Measurements from ENCODE around the gene PVRIG. TPM values are rescaled to one million over a fixed set of nuclear protein-coding genes. Genes with fewer than 3 reads are reported as not detected.
"Not testable (repeated sequence)": the region's sequence is repeated elsewhere in the genome, so short reads cannot be mapped to it uniquely, and the experiment has no call there.

PVRIG gene
- polyA plus RNA-seq, 1 experiment: not detected

DNA sequence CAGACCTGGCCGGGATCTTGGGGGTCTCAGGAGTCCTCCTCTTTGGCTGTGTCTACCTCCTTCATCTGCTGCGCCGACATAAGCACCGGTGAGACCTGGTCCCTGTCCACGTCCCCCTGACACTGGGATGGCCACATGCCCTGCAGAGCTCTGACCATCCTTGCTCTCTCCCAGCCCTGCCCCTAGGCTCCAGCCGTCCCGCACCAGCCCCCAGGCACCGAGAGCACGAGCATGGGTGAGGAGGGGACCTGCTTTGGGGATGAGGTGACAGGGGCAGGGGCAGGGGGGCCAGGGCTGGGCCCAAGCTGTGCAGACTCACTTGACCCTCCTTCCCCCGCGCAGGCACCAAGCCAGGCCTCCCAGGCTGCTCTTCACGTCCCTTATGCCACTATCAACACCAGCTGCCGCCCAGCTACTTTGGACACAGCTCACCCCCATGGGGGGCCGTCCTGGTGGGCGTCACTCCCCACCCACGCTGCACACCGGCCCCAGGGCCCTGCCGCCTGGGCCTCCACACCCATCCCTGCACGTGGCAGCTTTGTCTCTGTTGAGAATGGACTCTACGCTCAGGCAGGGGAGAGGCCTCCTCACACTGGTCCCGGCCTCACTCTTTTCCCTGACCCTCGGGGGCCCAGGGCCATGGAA, 959 bp downstream of the PVRIG start:
- Histone ChIP-seq H3K27me3 (ENCODE audit: control insufficient read depth, insufficient read depth, low read length) (no peaks in the 10 kb centered on the region), H3K36me3 (ENCODE audit: control insufficient read depth, insufficient read depth, low read length) (peaks cover 2% of the 10 kb centered on the region; the same call in 1 of the 2 replicates), H3K4me3 (ENCODE audit: low read depth, low read length) (no peak overlapping the region)
- DNase-seq (ENCODE audit: low read depth): no peak
- ChIA-PET CTCF (interaction anchor here (9.9 kb wide), 1 partner anchor 89 kb away, joined by 147 read pairs; no protein-coding TSS in a partner anchor), POLR2A (no interaction called here)
- TF ChIP-seq, protein P1, sequence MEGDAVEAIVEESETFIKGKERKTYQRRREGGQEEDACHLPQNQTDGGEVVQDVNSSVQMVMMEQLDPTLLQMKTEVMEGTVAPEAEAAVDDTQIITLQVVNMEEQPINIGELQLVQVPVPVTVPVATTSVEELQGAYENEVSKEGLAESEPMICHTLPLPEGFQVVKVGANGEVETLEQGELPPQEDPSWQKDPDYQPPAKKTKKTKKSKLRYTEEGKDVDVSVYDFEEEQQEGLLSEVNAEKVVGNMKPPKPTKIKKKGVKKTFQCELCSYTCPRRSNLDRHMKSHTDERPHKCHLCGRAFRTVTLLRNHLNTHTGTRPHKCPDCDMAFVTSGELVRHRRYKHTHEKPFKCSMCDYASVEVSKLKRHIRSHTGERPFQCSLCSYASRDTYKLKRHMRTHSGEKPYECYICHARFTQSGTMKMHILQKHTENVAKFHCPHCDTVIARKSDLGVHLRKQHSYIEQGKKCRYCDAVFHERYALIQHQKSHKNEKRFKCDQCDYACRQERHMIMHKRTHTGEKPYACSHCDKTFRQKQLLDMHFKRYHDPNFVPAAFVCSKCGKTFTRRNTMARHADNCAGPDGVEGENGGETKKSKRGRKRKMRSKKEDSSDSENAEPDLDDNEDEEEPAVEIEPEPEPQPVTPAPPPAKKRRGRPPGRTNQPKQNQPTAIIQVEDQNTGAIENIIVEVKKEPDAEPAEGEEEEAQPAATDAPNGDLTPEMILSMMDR (IDR thresholded peaks at IDR 0.05; ENCODE audit: insufficient read depth, low read depth, low read length): no peak

DNA sequence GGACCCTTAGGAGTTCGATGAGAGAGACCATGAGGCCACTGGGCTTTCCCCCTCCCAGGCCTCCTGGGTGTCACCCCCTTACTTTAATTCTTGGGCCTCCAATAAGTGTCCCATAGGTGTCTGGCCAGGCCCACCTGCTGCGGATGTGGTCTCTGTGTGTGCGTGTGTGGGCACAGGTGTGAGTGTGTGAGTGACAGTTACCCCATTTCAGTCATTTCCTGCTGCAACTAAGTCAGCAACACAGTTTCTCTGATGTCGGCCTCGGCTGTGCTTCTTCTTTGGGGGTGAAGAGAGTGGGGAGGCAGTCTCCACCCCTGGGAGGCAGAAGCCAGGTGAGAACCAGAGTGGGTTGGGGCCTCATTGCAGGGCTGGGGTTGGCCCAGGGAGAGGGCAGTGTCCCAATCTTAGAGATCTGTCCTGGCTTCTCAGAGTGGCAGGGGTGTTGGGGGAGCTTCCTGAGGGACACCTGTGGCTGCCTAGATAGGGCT, 1.5 kb downstream of the PVRIG start:
- DNase-seq (ENCODE audit: low read depth): no peak
- peaks cover 2% of the 10 kb centered on the region; the same call in 1 of the 2 replicates for H3K36me3 ChIP-seq (ENCODE audit: control insufficient read depth, insufficient read depth, low read length)
- no peak overlapping the region for H3K4me3 ChIP-seq (ENCODE audit: low read depth, low read length)
- TF ChIP-seq, protein P1 (IDR thresholded peaks at IDR 0.05; ENCODE audit: insufficient read depth, low read depth, low read length): no peak
- no peaks in the 10 kb centered on the region for H3K27me3 ChIP-seq (ENCODE audit: control insufficient read depth, insufficient read depth, low read length)
- CTCF ChIA-PET: interaction anchor here (9.9 kb wide), 1 partner anchor 89 kb away, joined by 147 read pairs; no protein-coding TSS in a partner anchor
- POLR2A ChIA-PET: no interaction called here

DNA sequence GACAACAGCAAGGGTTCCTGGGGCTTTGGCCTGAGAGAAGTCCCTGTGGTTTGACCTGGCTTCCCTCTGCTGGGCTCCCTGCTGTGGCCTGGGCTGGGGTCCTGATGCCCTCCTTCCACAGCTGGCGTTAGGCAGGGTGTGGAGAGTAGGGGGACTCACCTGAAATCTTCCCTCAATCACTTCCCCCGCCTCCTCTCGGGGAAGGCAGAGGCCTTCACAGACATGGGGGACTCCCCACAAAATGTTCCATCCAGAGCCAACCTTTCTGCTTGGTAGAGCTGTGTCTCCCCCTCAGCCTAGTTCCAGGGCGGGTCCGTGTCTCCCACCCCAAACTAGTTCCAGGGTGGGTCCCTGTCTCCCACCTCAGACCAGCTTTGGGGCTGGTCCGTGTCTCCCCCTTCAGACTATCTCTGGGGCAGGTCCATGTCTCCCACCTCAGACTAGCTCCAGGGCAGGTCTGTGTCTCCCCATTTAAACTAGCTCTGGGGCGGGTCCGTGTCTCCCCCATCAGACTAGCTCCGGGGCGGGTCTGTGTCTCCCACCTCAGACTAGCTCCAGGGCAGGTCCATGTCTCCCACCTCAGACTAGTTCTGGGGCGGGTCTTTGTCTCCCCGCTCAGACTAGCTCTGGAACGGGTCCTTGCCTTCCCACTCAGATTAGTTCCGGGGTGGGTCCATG, 2.2 kb downstream of the PVRIG start:
- ChIA-PET POLR2A (no interaction called here), CTCF (interaction anchor here (9.9 kb wide), 1 partner anchor 90 kb away, joined by 147 read pairs; no protein-coding TSS in a partner anchor)
- DNase-seq (ENCODE audit: low read depth): no peak
- no peaks in the 10 kb centered on the region for H3K27me3 ChIP-seq (ENCODE audit: control insufficient read depth, insufficient read depth, low read length)
- H3K4me3 ChIP-seq (ENCODE audit: low read depth, low read length): no peak overlapping the region
- TF ChIP-seq, protein P1 (IDR thresholded peaks at IDR 0.05; ENCODE audit: insufficient read depth, low read depth, low read length): no peak
- peaks cover 2% of the 10 kb centered on the region; the same call in 1 of the 2 replicates for H3K36me3 ChIP-seq (ENCODE audit: control insufficient read depth, insufficient read depth, low read length)

DNA sequence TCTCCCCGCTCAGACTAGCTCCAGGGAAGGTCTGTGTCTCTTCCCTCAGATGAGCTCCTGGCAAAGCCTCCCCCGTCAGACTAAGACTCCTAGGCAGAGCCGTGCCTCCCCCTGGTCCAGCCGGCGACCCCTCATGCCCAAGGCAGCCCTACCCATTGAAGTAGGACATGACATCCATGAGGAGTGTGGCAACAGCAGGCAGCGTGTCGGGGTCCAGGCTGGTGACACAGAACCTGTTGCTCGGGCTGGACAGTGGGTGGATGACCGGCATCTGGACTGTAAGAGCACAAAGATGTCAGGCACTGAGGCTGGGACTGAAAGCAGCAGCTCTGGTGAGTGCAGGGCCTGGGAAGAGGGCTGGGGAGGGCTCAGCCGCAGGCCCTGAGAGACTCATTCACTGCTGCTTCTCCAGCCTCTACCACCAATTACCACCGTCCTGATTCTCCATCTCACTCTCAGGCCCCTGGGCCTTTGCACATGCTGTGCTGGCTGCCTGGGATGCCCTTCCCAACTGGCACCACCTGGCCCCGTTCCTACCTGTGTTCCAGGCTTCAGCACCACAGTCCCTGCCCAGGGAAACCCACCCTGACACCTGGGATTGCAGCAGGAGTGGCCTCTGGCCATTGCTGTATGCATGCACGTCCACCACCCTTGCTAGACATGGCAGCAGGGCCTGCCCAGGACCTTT, 2.8 kb downstream of the PVRIG start:
- CTCF ChIA-PET: interaction anchor here (9.9 kb wide), 1 partner anchor 91 kb away, joined by 147 read pairs; no protein-coding TSS in a partner anchor
- POLR2A ChIA-PET: no interaction called here
- TF ChIP-seq, protein P1 (IDR thresholded peaks at IDR 0.05; ENCODE audit: insufficient read depth, low read depth, low read length): no peak
- no peak for DNase-seq (ENCODE audit: low read depth)
- peaks cover 2% of the 10 kb centered on the region; the same call in 1 of the 2 replicates for H3K36me3 ChIP-seq (ENCODE audit: control insufficient read depth, insufficient read depth, low read length)
- H3K27me3 ChIP-seq (ENCODE audit: control insufficient read depth, insufficient read depth, low read length): no peaks in the 10 kb centered on the region
- H3K4me3 ChIP-seq (ENCODE audit: low read depth, low read length): no peak overlapping the region

- POLR2A ChIA-PET; H3K27me3 ChIP-seq (ENCODE audit: control insufficient read depth, insufficient read depth, low read length); CTCF ChIA-PET; DNase-seq (ENCODE audit: low read depth); H3K4me3 ChIP-seq (ENCODE audit: low read depth, low read length); H3K36me3 ChIP-seq (ENCODE audit: control insufficient read depth, insufficient read depth, low read length): not testable (repeated sequence)
Measured at GRCh38 chr7:100223376-100223927, 3.7 kb downstream of the PVRIG start.

DNA sequence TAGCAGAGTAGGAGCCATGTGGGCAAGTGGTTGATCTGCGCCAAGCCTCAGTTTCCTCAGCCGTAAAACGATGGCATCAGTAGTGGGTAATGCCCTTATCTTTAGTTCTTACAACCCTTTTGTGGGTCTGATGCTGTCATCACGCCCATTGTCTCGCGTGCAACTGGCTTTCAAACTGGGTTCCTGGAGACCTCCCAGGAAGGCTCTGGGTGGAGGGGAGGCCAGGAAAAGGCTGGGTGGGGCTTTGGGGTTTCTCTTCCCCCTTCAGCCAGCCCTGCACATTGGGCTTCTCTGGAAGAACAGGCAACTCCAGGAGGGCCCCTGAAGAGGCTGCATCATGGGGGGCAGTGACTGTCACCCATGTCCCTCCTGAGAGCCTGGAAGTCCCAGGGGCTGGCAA, 5.1 kb downstream of the PVRIG start:
- DNase-seq (ENCODE audit: low read depth); H3K4me3 ChIP-seq (ENCODE audit: low read depth, low read length); CTCF ChIA-PET; POLR2A ChIA-PET; H3K36me3 ChIP-seq (ENCODE audit: control insufficient read depth, insufficient read depth, low read length); H3K27me3 ChIP-seq (ENCODE audit: control insufficient read depth, insufficient read depth, low read length): not testable (repeated sequence)

DNA sequence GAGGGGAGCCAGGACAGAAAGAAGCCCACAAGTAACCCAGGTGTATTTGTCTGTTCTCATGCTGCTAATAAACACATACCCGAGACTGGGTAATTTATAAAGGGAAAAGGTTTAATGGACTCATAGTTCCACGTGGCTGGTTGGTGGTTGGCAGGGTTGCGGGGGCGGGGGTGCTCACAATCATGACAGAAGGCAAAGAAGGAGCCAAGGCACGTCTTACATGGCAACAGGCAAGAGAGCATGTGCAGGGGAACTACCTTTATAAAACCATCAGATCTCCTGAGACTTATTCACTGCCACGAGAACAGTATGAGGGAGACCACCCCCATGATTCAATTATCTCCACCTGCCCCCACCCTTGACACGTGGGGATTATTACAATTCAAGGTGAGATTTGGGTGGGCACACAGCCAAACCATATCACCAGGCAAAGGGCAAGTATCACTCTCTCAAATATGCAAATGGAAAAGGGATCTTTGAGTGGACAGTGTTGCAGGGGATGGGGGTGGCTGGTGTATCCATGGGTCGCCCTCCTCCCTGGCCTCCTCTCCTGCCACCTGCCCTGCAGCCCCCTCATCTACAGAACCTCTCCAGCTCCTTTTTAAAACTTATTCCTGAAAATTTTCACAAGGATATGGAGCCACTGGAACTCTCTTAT, 15.0 kb downstream of the PVRIG start:
- CTCF ChIA-PET; H3K4me3 ChIP-seq (ENCODE audit: low read depth, low read length); H3K27me3 ChIP-seq (ENCODE audit: control insufficient read depth, insufficient read depth, low read length); DNase-seq (ENCODE audit: low read depth); H3K36me3 ChIP-seq (ENCODE audit: control insufficient read depth, insufficient read depth, low read length); POLR2A ChIA-PET: not testable (repeated sequence)

GRCh38 chr7:100239975-100240374, 20.2 kb downstream of the PVRIG start:
- H3K27me3 ChIP-seq (ENCODE audit: control insufficient read depth, insufficient read depth, low read length); H3K36me3 ChIP-seq (ENCODE audit: control insufficient read depth, insufficient read depth, low read length); DNase-seq (ENCODE audit: low read depth); H3K4me3 ChIP-seq (ENCODE audit: low read depth, low read length); CTCF ChIA-PET; POLR2A ChIA-PET: not testable (repeated sequence)

Measured in BJ (cell line).